Trophoblast cell (in vitro differentiated cells and primary cell): Measurements from ENCODE around the gene WWP2.
"Not testable (repeated sequence)": the region's sequence is repeated elsewhere in the genome, so short reads cannot be mapped to it uniquely, and the experiment has no call there.

Source experiments
- DNase-seq, 2 donors: peaks; one replicate each; pipeline ENCODE4 v3.0.0-alpha.2; 2016
- H2AFZ ChIP-seq: 2 replicates; pipeline ENCODE4 v1.6.1; 2013; ENCODE audit warnings: low read length, moderate library complexity, mild to moderate bottlenecking; ENCODE audit not compliant: insufficient read depth, poor library complexity
- H2AK5ac ChIP-seq: 2 replicates; pipeline ENCODE4 v1.6.1; 2013; ENCODE audit warnings: mild to moderate bottlenecking, low read length
- H2BK120ac ChIP-seq: 2 replicates; pipeline ENCODE4 v1.6.1; 2013; ENCODE audit warnings: low read length, mild to moderate bottlenecking, moderate library complexity; ENCODE audit not compliant: insufficient read depth, poor library complexity
- H2BK12ac ChIP-seq: 2 replicates; pipeline ENCODE4 v1.6.1; 2013; ENCODE audit warnings: mild to moderate bottlenecking, low read length, moderate library complexity
- H2BK5ac ChIP-seq: 2 replicates; pipeline ENCODE4 v1.6.1; 2013; ENCODE audit warnings: low read length, low read depth, moderate library complexity, mild to moderate bottlenecking; ENCODE audit not compliant: poor library complexity
- H3K14ac ChIP-seq: 2 replicates; pipeline ENCODE4 v1.6.1; 2013; ENCODE audit warnings: mild to moderate bottlenecking, low read length
- H3K18ac ChIP-seq: 2 replicates; pipeline ENCODE4 v1.6.1; 2013; ENCODE audit warnings: mild to moderate bottlenecking, low read length
- H3K23ac ChIP-seq: 2 replicates; pipeline ENCODE4 v1.6.1; 2013; ENCODE audit warnings: low read length
- H3K27ac ChIP-seq: 2 replicates; pipeline ENCODE4 v1.5.1; 2013; ENCODE audit warnings: low read depth, mild to moderate bottlenecking, inconsistent platforms, low read length, moderate library complexity
- H3K27me3 ChIP-seq: 2 replicates; pipeline ENCODE4 v1.6.1; 2013; ENCODE audit warnings: inconsistent platforms, mild to moderate bottlenecking, low read length, moderate library complexity; ENCODE audit not compliant: insufficient read depth
- H3K36me3 ChIP-seq, 2 experiments: 1 replicate in 1 of 2; 2 replicates in 1 of 2; pipeline ENCODE4 v1.6.1; 2013; ENCODE audit warnings: low read length in 2 of 2, mild to moderate bottlenecking in 2 of 2, moderate library complexity in 1 of 2; ENCODE audit not compliant: insufficient read depth in 2 of 2, control insufficient read depth in 1 of 2
- H3K4ac ChIP-seq: 2 replicates; pipeline ENCODE4 v1.6.1; 2013; ENCODE audit warnings: low read depth, mild to moderate bottlenecking, low read length, moderate library complexity
- H3K4me1 ChIP-seq, 2 experiments: 1 replicate in 1 of 2; 2 replicates in 1 of 2; pipeline ENCODE4 v1.6.1; 2013; ENCODE audit warnings: low read length in 2 of 2, mild to moderate bottlenecking in 2 of 2, moderate library complexity in 1 of 2; ENCODE audit not compliant: insufficient read depth in 2 of 2, control insufficient read depth in 1 of 2
- H3K4me2 ChIP-seq: 2 replicates; pipeline ENCODE4 v1.6.1; 2013; ENCODE audit warnings: inconsistent platforms, mild to moderate bottlenecking, low read length, moderate library complexity
- H3K4me3 ChIP-seq: 2 replicates; pipeline ENCODE4 v1.5.1; 2013; ENCODE audit warnings: mild to moderate bottlenecking, low read depth, low read length, inconsistent platforms
- H3K79me1 ChIP-seq: one replicate; pipeline ENCODE4 v1.6.1; 2013; ENCODE audit warnings: low read length
- H3K79me2 ChIP-seq: 2 replicates; pipeline ENCODE4 v1.6.1; 2013; ENCODE audit warnings: low read length, mild to moderate bottlenecking; ENCODE audit not compliant: control insufficient read depth, insufficient read depth, poor library complexity
- H3K9ac ChIP-seq: 2 replicates; pipeline ENCODE4 v1.6.1; 2013; ENCODE audit warnings: mild to moderate bottlenecking, low read length
- H3K9me3 ChIP-seq: 2 replicates; pipeline ENCODE4 v1.6.1; 2013; ENCODE audit warnings: low read depth, mild to moderate bottlenecking, control low read depth, inconsistent platforms, low read length; ENCODE audit not compliant: insufficient read depth
- H4K12ac ChIP-seq: 2 replicates; pipeline ENCODE4 v1.6.1; 2013; ENCODE audit warnings: low read depth, mild to moderate bottlenecking, low read length, moderate library complexity
- H4K8ac ChIP-seq: 2 replicates; pipeline ENCODE4 v1.6.1; 2013; ENCODE audit warnings: low read depth, mild to moderate bottlenecking, low read length, moderate library complexity
- H4K91ac ChIP-seq: one replicate; pipeline ENCODE4 v1.6.1; 2013; ENCODE audit warnings: low read depth, mild to moderate bottlenecking, low read length, moderate library complexity
- WGBS: extraction: QIAGEN DNeasy Blood & Tissue Kit; methylation state at CpG from one replicate; pipeline ENCODE4 v1.1.7; 2013; ENCODE audit warnings: missing lambda C conversion rate; ENCODE audit not compliant: insufficient read length, insufficient coverage; ENCODE audit errors: extremely low coverage; 5-methylcytosine and 5-hydroxymethylcytosine counted together

Gene WWP2

GRCh38 chr16:69950411-69950810 is 188.3 kb downstream of the WWP2 start:
- WGBS: no CpG with 5 or more reads among the region's 17 CpGs
- H2AK5ac ChIP-seq, H3K4me1 ChIP-seq, H3K79me2 ChIP-seq, H2BK120ac ChIP-seq, H3K18ac ChIP-seq, H3K36me3 ChIP-seq, H3K4ac ChIP-seq, H4K12ac ChIP-seq, H3K79me1 ChIP-seq, DNase-seq, H4K91ac ChIP-seq, H4K8ac ChIP-seq, H3K9ac ChIP-seq, H3K23ac ChIP-seq, H3K9me3 ChIP-seq, H3K4me3 ChIP-seq, H3K4me2 ChIP-seq, H2BK12ac ChIP-seq, H3K27ac ChIP-seq, H3K14ac ChIP-seq, H2AFZ ChIP-seq, H2BK5ac ChIP-seq, H3K27me3 ChIP-seq: not testable (repeated sequence)

- H3K4ac ChIP-seq, H3K4me1 ChIP-seq, H2BK120ac ChIP-seq, H2AK5ac ChIP-seq, H4K91ac ChIP-seq, H3K18ac ChIP-seq, H3K79me2 ChIP-seq, H2BK12ac ChIP-seq, H2BK5ac ChIP-seq, H3K9me3 ChIP-seq, H4K8ac ChIP-seq, H3K14ac ChIP-seq, H4K12ac ChIP-seq, H2AFZ ChIP-seq, H3K23ac ChIP-seq, H3K79me1 ChIP-seq, H3K9ac ChIP-seq, DNase-seq, H3K4me2 ChIP-seq, H3K36me3 ChIP-seq, H3K27ac ChIP-seq, H3K27me3 ChIP-seq, H3K4me3 ChIP-seq: not testable (repeated sequence)
- WGBS: no CpG with 5 or more reads among the region's 26 CpGs
These were observed 189.0 kb downstream of the WWP2 start, which contains the start of gene CLEC18A for GRCh38 chr16:69951017-69951671. Gene CLEC18A (plus strand): TSS chr16:69951334. CDS start chr16:69951367, 33 bp downstream.

GRCh38 chr16:69951672-69952031 is 189.5 kb downstream of the WWP2 start:
- H4K8ac ChIP-seq, H3K4me1 ChIP-seq, H2AFZ ChIP-seq, H3K79me2 ChIP-seq, H3K4me3 ChIP-seq, H3K4ac ChIP-seq, H2BK120ac ChIP-seq, H4K12ac ChIP-seq, DNase-seq, H3K27ac ChIP-seq, H3K79me1 ChIP-seq, H3K9me3 ChIP-seq, H3K9ac ChIP-seq, H2AK5ac ChIP-seq, H2BK5ac ChIP-seq, H3K23ac ChIP-seq, H3K14ac ChIP-seq, H3K36me3 ChIP-seq, H4K91ac ChIP-seq, H3K27me3 ChIP-seq, H2BK12ac ChIP-seq, H3K4me2 ChIP-seq, H3K18ac ChIP-seq: not testable (repeated sequence)
- no CpG with 5 or more reads among the region's 14 CpGs for WGBS

DNA sequence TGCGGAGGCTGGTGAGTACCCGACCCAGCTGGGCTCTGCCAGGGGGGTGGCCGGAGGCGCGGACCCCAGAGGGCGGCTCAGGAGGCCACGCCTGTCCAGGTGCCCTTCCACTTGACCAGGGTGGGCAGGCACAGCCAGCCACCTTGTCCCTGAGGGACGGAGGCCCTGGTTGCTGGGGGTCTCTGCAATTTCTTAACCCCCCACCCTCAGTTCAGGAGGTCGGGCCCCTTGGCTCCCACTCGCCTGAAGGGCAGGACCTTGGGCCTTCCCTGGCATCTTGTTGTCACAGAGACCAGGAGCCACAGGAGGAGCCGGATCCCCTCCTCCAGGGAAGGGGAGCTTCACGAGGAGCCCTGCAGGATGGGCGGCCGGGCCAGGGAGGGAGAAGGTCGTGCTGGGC is 190.0 kb downstream of the WWP2 start:
- not testable (repeated sequence) for H3K4me1 ChIP-seq, H3K14ac ChIP-seq, H3K27ac ChIP-seq, DNase-seq, H3K36me3 ChIP-seq, H3K18ac ChIP-seq, H4K12ac ChIP-seq, H3K9me3 ChIP-seq, H2BK120ac ChIP-seq, H3K79me1 ChIP-seq, H2AK5ac ChIP-seq, H2BK12ac ChIP-seq, H3K4me3 ChIP-seq, H3K4me2 ChIP-seq, H3K9ac ChIP-seq, H3K27me3 ChIP-seq, H3K4ac ChIP-seq, H4K91ac ChIP-seq, H4K8ac ChIP-seq, H3K79me2 ChIP-seq, H3K23ac ChIP-seq, H2AFZ ChIP-seq, H2BK5ac ChIP-seq
- no CpG with 5 or more reads among the region's 15 CpGs for WGBS
